ENCODE results near the gene THSD4.

THSD4 gene

DNA sequence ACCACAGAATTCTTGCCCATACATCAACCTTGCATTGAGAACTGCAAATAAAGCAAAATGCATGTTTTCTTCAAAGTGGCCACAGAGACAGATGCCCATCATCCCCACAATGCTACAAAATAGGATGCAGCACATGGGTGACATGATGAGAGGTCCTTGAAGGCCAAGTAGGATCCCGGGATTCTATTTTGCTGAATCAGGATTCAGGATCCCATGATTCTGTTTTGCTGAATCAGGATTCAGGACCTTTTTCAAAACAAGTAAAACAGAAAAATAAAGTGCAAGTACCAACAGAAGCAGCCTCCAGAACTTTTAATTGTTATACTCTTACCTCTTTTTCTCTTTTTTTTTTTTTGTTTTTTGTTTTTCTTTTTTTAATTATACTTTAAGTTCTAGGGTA lies 453.0 kb downstream of the THSD4 start:
- no peak for DNase-seq

DNA sequence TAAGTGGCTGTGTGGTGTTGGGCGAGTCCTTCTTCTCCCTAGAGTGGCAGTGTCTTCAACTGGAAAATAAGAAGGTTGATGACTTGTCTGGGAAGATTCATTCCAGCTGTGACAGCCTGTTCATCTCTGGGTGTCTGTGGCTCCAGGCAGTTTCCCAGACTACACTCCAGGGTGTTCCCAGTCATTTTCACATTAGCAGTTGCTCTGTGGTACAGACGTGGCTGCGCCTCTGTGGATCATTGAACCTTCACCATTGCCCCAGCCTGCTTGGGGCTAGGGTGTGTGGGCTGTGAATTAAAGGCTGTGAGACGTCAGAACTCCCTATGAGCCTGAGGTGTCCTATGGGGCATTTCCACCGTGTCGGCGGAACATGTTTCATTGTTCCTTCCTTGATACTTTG lies 455.5 kb downstream of the THSD4 start:
- no peak for DNase-seq

DNA sequence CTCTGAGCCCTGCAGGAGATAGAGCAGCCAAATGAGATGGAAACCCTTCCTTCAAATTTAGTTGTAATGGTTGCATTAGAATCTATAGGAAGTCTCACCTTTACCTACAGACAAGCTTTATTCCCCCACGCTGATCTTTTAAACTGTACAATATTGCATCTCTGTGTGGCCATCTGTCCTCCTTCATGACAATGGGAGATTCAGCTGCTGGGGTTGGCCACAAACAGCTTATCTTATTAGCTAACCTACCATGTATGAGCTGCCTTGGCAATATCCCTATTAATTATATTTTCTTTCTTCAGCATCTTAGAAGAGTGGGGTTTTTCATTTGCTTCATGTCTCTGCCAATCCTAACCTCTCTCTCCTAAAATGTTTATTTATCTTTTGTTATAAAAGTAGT lies 456.4 kb downstream of the THSD4 start:
- no peak for DNase-seq

DNA sequence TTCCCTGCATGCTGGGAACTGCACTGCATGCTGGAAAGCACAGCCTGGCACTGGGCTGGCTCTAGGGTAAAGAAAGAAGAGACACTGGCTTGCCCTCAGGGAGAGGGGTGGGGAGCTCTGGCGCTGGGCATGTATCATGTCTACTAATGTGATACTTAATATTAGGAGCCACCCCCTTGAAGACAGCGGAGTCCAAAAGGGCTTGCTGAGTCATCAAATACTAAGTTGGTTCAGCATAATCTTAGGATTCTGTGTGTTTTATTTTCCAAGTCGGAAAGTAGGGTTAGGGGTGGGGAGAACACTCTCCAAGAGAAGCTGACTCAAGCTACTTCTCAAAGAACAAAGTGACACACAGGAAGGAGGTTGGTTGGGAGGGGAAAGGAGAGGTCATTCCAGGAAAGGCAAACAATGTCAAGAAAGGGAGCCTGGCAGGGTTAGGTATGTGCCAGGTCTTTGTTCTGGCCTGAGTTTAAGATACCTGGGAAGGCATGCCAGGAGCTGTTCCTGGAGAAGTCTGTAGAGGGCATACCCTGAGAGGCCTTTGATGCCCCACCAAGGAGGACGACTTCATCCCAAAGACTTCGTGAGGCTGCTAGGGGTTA lies 457.3 kb downstream of the THSD4 start:
- DNase-seq = no peak

DNA sequence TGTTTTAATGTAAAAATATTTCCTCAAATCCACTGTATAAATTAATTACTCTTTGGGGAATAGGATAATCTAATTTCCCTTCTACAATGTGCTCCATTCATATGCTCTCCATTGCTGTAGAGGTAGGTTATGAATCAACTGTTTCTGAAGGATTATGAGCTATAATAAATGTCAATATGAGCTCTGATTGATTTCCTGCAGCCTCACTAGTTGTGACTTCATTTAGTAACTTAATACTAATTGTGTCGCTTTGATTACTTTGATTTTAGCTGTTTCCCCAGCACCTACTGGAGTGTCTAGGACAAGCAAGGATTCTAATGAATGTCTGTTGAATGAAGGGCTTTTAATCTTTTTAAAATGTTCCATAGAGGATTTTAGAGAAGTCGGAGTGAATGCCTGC lies 458.3 kb downstream of the THSD4 start:
- no peak for DNase-seq

DNA sequence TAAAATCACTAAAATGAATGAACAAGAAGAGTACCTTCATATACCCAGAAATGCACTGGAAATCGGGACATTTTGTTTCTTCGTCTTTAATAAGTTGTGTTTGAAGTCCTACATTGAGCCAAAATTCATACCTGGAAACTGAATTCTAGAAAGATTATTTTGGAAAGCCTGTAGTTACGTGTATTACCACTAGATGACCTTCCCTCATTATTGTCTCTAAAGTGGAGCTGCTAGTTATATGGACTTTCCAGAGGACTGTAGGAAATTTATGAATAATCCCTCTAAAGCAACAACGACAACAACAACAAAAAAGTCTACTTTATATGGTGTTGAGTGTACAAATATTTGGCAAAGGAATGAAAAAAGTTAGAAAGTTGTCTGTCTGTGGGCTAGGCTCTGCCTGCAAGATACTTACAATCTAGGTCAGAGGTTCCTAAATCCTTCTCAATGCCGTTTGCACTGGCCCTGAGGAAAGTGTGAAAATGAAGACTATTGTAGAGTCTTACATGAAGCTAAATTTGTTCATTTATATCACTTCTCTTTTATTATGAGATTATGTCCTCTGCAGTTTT lies 460.3 kb downstream of the THSD4 start:
- DNase-seq = no peak

DNA sequence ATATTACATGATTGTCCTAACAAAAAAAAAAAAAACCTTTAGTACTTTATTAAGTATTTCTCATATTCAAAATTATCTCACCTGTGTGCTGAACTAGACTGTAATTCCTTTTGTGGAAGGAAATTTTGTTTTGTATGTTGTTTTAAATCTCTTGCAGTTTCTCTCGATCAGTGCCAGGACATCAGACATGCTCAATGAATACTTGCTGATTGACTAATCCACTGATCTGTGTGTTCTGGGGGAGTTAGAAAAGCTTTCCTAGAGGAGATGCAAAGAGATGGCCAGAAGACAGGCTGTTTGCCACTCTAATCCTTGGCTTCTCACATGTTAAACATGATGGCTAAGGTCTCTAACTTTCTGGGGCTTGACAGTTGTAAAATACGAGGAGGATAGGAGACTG lies 461.8 kb downstream of the THSD4 start:
- DNase-seq = no peak

DNA sequence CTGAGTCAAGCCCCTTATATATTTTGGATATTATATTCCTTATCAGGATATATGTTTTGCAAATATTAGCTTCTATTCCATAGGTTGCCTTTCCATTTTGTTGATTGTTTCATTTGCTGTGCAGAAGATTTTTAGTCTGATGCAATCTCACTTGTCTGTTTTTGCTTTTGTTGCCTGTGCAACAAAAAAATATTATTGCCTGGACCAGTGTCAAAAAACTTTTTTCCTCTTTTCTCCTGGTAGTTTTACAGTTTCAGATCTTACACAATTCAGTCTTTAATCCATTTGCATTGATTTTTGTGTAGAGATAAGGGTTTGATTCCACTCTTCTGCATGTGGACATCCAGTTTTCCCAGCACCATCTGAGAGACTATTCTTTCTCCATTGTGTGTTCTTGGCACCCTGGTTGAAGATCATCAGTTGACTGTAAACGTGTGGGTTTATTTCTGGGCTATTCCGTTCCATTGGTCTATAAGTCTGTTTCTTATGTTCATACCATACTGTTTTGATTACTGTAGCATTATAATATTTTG lies 466.2 kb downstream of the THSD4 start:
- no peak for DNase-seq

DNA sequence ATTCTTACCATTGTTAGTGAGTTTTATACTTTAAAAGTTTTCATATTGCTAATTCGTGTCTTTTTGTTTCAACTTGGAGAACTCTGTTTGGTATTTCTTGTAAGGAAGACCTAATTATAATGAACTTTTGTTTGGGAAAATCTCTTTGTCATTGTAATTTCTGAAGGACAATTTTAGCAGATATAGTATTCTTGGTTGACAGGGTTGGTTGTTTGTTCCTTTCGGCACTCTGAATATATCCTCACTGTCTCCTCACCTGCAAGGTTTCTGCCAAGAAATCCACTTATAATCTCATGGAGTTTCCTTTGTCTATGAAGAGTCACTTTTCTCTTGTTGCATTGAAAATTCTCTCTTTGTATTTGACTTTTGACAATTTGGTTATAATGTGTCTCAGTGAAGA lies 469.9 kb downstream of the THSD4 start:
- no peak for DNase-seq

DNA sequence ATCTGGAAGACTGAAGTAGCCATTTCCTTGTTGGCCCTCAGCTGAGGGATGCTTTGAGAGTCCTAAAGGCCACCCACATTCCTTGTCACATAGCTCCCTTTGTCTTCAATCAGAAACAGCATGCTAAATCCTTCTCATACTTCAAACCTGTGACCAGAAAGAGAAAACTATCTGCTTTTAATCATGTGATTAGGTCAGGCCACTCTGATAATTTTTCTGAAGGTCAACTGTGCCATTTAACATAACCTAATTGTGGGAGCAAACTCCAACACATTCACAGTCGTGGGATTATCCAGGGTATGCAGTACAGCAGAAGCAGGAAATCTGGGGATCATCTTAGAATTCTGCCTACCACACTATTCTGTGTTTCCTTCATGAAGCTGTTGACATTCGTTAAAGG lies 471.2 kb downstream of the THSD4 start:
- DNase-seq = no peak

DNA sequence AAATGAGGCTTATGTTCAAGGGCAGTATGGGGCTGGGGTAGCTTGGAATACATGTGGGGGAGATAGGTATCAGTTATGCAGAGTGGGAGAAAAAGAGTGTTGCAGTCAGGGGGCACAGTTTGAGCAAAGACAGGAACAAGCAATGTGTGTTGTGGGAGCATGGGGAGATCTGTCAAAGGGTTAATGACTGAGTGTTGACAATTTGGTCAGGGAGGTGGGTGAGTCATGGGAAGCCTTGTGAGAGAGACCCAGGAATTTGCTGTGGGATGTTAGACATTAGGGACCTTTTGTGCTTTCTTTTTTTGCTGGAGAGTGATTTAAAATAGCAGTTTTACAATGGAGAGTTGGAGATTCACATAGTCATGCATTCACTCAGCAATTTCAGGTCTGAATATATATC lies 473.5 kb downstream of the THSD4 start:
- DNase-seq = no peak

DNA sequence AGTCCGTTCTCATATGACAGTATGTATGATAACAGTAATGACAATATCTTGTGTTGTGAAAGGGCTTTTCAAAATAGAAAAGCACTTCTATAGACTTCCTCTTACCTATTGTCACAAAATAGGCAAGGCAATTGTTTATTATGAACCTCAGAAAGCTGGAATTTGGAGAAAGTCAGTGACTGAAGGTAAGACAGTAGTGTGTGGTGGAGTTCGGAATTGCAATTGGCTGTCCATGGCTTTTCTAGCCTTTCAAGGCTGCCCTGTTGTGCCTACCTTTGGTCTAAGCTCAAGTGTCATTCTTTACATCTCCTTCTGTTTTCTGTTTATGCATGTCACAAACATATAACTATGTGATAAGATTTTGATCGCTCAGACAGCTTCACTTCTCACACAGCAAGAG lies 475.8 kb downstream of the THSD4 start:
- no peak for DNase-seq

DNA sequence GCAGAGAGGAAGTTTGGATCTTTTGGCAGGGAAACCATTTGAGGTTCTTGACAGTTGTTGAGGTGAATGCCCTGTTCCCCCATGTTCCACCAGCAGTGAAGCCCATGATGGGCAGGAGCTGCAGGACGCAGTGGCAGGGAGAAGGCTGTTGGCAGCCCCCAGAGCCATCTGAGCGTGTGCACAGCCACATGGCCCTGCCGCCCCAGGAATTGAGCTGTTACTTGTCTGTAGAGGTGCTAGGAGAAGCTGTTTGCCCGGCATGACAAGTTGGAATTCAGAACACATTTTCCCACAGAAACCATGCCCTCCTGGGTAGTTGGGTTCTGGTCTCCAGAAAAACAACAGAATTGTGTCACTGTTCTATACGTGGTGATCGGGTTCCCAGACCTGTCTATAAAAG lies 476.9 kb downstream of the THSD4 start:
- DNase-seq = no peak

DNA sequence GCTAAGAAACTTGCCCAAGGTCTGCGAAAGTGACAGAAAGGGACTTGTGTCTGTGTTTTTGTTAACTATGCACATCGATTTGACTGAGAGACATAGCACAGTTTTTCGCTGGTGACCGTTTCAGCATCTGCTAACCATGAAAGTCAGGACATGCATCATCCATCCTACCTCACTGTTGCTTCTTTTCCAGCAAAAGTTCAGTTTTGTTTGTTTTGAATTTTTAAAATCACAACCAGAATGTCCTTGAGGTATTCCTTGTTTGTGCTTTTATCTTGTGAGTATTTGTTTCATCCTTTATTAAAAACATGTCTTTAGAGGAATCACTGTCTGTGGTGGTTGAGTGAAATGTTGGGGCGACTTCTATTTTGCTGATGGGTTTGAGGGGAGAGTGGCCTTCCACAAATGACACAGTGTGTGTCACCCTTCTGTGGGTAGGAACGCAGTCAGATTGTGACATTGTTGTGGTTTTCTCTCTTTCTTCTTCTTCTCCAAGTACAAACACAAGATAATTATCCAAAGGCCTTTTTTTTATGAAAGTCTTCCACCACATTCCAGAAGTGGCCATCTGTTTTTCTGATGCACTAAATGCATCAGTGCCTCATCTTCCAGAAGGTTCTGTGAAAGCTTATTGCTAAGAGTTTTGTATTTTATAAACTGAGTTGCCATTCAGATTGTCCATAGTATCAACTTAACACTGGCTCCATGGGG lies 480.7 kb downstream of the THSD4 start:
- no peak for DNase-seq

DNA sequence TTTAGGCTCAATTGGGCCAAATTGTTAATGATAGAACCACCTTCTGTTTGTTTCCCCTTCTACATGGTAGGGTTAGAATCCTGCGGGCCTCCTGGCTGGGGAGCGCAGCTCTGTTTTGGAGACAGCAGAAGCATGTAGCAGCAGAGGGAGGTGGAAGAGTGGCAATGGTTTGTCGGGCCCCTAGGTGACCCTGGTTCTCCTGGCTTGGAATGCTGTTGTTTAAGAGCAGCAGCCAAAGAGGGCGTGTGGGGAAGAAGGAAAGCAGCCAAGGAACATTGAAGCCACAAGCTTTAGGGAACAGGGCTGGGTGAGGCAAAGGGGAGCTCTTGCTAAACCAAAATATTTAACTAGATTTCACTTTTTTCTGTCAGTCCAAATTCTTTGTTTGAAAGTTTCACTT lies 481.4 kb downstream of the THSD4 start:
- DNase-seq = no peak

DNA sequence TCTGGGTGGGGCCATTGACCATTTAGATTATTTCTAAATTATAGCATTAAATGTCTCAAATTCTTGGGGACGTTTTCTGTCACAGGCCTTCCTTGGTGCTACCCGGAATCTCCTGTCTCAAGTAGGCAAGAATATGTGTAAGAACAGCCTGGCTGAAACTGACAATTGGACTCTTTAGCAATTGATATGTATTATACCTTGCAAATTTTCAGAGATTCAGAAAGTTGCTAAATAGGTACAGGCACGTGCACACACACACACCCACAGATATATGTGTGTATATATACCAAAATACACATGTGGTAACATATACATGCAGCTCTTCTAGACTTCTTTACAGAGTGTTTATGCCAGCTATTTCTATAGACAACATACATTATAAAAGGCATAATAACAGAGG lies 481.9 kb downstream of the THSD4 start:
- DNase-seq = no peak

DNA sequence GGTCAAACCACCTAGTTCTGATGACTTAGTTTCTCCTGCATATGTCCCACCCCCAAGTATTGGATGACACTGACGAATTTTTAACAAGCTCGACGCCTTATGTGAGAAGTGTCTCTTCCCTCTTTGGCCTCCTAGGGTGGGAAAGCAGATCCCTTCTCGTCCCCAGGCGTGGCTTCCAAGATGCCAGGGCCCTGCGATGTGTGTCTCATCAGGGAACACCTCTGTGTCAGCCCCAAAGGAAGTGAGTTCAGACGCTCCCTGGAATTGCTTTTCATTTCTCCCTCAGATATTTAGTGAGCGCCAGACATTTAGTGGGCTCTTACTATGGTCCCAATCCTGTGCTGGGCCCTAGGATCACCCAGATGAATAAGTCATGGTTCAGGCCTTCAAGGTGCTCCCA lies 482.4 kb downstream of the THSD4 start:
- no peak for DNase-seq

DNA sequence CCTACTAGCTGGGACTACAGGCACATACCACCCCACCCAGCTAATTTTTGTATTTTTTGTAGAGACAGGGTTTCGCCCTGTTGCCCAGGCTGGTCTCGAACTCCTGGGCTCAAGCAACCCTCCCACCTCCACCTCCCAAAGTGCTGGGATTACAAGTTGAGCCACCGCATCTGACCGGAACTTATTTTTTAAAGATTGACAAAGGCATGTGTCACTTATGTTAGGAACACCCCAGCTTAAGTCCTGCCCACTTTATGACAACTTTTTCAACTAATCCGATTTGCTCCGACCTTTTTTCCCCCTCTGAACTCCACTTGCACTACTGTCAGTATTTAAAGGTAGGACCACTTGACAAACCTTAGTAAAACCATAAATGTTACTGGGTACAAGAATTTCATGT lies 483.5 kb downstream of the THSD4 start:
- no peak for DNase-seq

DNA sequence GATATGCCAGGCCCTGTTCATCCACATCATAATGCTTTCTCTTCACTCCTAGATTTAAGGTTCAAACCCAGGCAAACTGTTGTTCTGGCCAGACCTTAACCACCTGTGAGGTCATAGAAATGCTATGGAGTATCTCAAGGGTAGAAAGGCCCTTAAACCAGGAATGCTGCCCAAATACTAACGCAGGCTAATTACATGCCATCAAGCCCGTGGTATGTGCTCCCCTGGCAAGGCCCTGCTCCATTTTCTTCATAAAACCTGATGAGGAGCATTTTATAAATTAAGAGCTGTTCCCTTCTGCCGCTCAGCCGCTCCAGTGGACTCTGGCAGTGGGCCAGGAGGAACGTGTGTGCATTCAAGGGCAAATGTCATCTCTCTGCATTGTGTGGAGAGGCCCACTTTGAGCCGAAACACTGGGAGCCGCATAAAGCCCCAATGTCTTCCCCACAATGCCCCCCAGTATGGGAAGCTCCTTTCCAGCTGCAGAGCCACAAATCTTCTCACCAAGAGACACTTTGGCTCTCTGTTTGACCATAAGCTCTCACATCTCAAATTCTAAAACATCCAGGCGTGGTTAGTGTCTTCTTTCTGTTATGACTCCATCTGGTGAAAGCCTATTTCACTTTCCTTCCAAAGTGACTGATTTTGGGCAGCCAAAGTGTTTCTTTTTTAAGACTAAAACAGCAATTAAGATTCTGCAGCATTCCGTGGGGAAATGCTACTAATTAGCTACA lies 484.3 kb downstream of the THSD4 start:
- no peak for DNase-seq

DNA sequence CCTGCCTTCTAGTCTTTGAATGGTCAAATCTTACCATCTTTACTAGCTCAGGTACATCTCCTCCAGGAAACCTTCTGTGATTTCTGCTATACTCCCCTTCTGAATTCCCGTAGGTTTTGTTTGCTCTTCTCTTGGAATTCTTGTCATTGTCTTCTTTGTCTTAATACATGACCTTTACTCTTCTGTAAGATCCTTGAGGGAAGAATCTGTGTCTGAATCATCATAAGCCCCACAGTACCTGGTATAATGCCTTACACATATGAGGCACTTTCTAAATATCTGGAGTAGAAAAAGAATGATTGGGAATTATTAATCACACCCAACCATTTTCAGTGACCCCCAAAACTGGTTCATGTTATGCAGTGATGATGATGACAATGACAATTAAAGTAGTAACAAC lies 485.0 kb downstream of the THSD4 start:
- DNase-seq = no peak

DNA sequence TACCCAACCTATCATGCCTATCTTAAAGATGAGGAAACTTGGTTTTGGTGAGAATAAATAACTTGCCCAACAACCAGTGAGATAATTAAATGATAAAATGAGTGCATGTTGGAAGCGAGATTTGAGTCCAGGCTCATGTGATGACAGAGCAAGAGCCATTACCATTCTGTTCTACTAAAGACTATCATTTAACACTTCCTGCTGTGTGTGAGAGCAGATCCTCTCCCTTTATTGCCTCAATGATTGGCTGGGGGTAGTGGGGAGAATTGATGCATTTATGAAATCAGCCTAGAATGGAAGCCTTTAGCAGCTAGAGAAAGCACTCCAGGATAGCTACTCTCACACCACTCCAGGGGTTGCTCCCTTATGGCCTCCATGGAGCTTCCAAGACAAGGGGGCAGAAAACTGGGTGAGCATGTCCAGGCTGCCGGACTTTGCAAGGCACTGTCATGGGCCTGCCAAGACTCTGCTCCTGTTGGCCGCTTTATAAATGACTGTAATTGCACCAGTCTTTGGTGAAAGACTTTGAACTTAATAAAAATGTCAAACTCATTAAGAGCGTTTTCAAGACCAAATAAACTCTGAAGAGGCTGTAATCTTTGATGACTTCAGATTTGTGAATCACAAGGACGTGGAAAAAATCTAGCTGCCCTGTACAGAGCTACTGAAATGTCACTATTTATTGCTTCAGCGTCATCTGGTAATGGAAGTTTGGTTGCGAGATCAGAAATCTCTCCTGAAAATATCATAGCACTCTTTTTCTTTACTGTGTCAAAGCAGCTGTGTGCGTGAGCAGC lies 486.0 kb downstream of the THSD4 start:
- DNase-seq = no peak

DNA sequence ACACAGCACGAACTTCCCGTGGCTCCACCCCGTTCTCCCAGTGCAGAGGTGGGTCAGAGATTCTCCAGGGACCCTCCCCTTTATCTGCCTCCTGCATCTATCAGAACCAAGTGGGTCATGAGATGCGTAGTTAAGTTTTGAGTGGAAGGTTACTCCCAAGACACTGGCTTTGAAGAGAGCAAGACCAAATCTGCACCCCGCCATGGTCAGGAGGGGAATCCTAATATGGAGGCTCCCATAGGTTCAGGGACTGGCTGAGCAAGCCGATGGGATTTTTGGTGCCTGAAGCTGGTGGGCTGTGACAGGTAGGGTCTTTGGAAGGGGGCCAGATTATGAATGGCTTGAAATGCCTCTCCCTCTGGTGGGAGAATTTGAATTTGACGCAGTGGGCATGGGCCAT lies 488.1 kb downstream of the THSD4 start:
- no peak for DNase-seq

DNA sequence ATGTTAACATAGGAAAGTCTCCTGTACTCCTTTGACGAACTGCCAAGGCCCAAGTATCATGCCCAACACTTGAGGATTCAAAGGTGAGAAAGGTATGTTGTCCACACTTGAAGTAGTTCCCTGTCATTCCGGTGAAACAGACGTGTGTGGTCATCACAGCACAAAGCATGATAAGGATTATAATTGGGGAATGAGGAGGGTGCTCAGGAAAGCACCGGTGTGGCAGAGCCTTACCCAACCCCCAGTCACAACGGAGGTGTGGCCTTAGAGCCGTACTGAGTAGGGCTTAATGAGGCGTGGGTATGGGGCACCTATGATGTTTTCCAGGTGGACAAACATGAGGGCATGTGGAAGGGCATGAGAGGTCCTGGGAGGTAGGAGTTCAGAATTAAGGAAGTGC lies 492.1 kb downstream of the THSD4 start:
- no peak for DNase-seq

Measured in activated CD4-positive, alpha-beta T cell treated with anti-CD3 and anti-CD28 coated beads for 1 hour (primary cell).